Suprapubic skin (tissue), 4 donors: ENCODE data around the gene TMEM52. TPM values are rescaled to one million over a fixed set of nuclear protein-coding genes. Genes with fewer than 3 reads are reported as not detected.
A peak's percentile ranks its signal among the peaks of the same experiment; 100 is the strongest.

Source experiments
- DNase-seq, 2 donors: peaks; one replicate each; pipeline ENCODE4 v3.0.0-alpha.2; 2019; ENCODE audit warnings: low spot score in 2 of 2
- H3K27ac ChIP-seq: fragments of 200-600 bp; sonication (generic); one replicate; pipeline ENCODE4 v1.5.1; 2019
- H3K27me3 ChIP-seq: fragments of 200-600 bp; sonication (generic); one replicate; pipeline ENCODE4 v1.5.1; 2019
- H3K36me3 ChIP-seq: fragments of 200-600 bp; sonication (generic); one replicate; pipeline ENCODE4 v1.5.1; 2019
- H3K4me1 ChIP-seq: fragments of 200-600 bp; sonication (generic); one replicate; pipeline ENCODE4 v1.5.1; 2019
- H3K4me3 ChIP-seq: fragments of 200-600 bp; sonication (generic); one replicate; pipeline ENCODE4 v1.5.1; 2019; ENCODE audit warnings: mild to moderate bottlenecking
- H3K9me3 ChIP-seq: fragments of 200-600 bp; sonication (generic); one replicate; pipeline ENCODE4 v1.5.1; 2019
- EP300 ChIP-seq: sonication (generic); formaldehyde crosslinking; IDR thresholded peaks from one replicate; pipeline ENCODE4 v1.6.1; 2017; ENCODE audit warnings: antibody characterized with exemption
- POLR2A ChIP-seq, 2 donors: fragments of 450-650 bp; IDR thresholded peaks; one replicate each; pipeline ENCODE4 v1.6.1; 2017; ENCODE audit warnings: antibody characterized with exemption in 2 of 2, mild to moderate bottlenecking in 2 of 2, moderate library complexity in 2 of 2
- POLR2AphosphoS5 ChIP-seq, 3 donors: sonication (generic); formaldehyde crosslinking; IDR thresholded peaks; one replicate each; pipeline ENCODE4 v1.6.1; 2017; ENCODE audit warnings: antibody characterized with exemption in 3 of 3
- WGBS: methylation state at CpG from one replicate; pipeline ENCODE4 v1.1.5; 2018; 5-methylcytosine and 5-hydroxymethylcytosine counted together
- total RNA-seq, 4 donors: library from RNA; depleted of rRNA; stranded (reverse); fragments of >200 nt; gene quantifications; one replicate each; pipeline ENCODE4 v1.1.0, GENCODE V29; 2016
- TF ChIP-seq, protein P1 (sequence below), 2 donors: fragments of 200-600 bp in 1 of 2; fragments of 450-650 bp in 1 of 2; sonication (generic) in 1 of 2; IDR thresholded peaks; one replicate each; pipeline ENCODE4 v1.5.1; 2016 to 2019; ENCODE audit warnings: antibody characterized with exemption in 2 of 2, mild to moderate bottlenecking in 1 of 2, moderate library complexity in 1 of 2

TMEM52 gene
- total RNA-seq, 4 donors from 2014 or later = 2.2 to 6.0 (median 4.5) TPM

DNA sequence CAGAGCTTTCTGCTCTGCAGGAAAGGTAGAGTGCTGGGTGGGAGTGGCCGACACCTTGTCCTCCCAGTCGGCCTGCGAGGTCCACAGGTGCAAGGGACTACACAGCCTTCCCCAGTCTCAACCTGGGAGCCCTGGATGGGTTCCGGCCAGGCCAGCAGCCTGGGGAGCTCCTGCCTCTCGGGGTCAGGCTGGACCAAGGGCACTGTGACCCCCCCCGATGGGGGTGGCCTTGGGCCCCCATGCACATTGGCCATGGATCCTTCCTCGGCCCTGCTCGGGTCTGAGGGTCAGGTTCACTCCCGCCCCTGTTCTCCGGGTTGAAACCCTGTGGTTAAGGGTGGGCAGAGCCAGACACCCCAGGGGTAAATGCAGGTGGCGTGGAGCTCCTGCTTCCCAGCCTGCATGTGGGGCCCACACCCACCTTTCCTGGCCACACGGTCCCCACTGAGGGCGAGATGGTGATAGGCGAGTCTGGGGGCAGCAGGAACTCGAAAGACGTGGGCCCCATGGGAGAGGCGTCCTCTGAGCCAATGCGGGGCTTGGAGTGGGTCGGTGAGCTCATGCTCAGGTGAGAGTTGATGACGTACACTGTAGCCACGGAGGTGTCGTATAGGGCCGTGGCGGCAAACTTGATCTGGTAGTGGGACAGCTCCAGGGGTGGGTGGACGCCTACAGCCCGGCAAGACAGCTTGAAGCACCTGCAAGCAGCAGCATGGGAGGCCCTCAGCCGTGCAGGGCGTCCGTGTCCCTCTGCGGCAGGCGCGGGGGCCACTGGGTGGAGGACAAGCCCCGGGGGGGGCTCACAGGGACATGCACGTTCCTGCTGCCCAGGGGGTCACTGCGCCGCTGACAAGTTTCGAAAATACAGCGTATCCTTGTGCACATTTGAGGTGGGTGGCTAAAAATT, 10.8 kb upstream of the TMEM52 start:
- peak in 1 of 2 donors; percentile 49 for DNase-seq
- 89% methylated on average over 28 of the region's 38 CpGs for WGBS
- no peak overlapping the region for H3K4me3 ChIP-seq

DNA sequence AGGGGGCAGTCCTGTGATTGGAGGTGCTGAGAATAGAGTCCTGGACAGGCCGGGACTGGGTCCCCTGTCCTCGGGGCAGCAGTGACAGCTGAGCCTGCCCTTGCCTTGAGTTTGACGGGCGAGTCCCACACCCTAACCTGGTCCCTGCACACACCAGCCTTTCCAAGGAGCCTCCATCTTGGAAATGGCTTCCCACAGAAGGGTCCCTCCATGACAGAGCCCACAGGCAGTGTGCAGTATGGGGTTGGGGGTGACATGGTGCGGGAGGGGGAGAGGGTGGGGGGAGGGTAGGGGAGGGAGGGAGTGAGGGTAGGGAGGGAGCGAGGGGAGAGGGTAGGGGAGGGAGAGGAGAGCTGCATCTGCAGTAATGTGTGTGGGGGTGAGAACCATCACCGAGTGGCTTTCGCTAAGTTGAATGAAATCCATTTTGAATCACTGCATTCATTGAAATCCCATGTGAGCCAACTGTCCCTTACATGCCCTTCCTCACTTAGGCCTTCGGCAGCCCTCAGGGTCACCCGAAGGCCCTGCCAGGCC, 10.1 kb upstream of the TMEM52 start:
- Histone ChIP-seq H3K27ac (no peak overlapping the region), H3K27me3 (no peaks in the 10 kb centered on the region), H3K4me3 (no peak overlapping the region), H3K36me3 (no peaks in the 10 kb centered on the region), H3K9me3 (no peaks in the 10 kb centered on the region), H3K4me1 (peaks cover 7% of the 10 kb centered on the region)
- 79% methylated on average over 5 of the region's 10 CpGs for WGBS
- TF ChIP-seq POLR2AphosphoS5 (IDR thresholded peaks at IDR 0.05) = no peak
- no peak for TF ChIP-seq POLR2A (IDR thresholded peaks at IDR 0.05)
- no peak for TF ChIP-seq EP300
- TF ChIP-seq, protein P1, sequence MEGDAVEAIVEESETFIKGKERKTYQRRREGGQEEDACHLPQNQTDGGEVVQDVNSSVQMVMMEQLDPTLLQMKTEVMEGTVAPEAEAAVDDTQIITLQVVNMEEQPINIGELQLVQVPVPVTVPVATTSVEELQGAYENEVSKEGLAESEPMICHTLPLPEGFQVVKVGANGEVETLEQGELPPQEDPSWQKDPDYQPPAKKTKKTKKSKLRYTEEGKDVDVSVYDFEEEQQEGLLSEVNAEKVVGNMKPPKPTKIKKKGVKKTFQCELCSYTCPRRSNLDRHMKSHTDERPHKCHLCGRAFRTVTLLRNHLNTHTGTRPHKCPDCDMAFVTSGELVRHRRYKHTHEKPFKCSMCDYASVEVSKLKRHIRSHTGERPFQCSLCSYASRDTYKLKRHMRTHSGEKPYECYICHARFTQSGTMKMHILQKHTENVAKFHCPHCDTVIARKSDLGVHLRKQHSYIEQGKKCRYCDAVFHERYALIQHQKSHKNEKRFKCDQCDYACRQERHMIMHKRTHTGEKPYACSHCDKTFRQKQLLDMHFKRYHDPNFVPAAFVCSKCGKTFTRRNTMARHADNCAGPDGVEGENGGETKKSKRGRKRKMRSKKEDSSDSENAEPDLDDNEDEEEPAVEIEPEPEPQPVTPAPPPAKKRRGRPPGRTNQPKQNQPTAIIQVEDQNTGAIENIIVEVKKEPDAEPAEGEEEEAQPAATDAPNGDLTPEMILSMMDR (IDR thresholded peaks at IDR 0.05) = no peak
- no peak for DNase-seq

More for the DNA sequence above, 10.8 kb upstream of the TMEM52 start:
- TF ChIP-seq POLR2AphosphoS5 (IDR thresholded peaks at IDR 0.05) = no peak
- no peak for TF ChIP-seq POLR2A (IDR thresholded peaks at IDR 0.05)
- Histone ChIP-seq H3K27me3 (no peaks in the 10 kb centered on the region), H3K27ac (no peak overlapping the region), H3K4me1 (peaks cover 7% of the 10 kb centered on the region), H3K36me3 (no peaks in the 10 kb centered on the region), H3K9me3 (no peaks in the 10 kb centered on the region)

DNA sequence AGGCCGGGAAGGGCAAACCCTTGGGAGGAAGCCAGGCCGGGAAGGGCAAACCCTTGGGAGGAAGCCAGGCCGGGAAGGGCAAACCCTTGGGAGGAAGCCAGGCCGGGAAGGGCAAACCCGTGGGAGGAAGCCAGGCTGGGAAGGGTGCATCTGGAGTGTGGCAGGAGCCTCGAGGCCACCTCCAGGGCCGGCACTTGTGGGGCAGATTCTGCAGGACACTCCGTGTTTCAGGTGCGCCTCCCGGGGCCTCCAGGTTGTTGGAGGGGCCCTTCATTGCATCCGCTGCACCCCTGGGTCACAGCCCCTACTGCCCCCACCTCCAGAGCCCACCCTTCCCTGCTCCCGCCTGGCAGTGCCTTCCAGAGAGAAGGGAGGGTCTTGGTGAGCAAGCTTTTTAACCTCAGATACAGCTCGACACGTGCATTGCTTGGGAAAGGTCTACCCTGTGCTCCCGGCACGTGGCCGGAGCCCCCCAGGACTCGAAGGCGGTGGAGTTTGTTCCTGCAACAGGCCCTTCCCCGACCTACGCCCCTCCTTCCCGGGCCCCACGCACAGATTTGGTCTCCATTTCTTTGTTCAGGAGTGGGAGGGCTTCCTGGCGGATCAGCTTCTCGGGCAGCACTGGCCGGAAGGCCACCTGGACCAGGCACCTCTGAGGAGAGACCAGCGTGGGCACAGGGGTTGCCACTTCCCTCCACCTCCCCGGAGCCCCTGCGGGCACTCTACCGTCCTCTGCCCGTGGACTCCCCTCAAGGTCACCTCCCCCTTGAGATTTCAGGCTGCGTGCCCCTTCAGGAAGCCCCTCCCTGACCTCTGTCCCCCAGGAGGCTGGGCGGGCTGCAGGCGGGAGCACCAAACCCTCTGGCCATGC, 9.4 kb upstream of the TMEM52 start:
- Histone ChIP-seq H3K27me3 (no peaks in the 10 kb centered on the region), H3K9me3 (no peaks in the 10 kb centered on the region), H3K36me3 (no peaks in the 10 kb centered on the region), H3K4me3 (no peak overlapping the region), H3K4me1 (peaks cover 11% of the 10 kb centered on the region), H3K27ac (no peak overlapping the region)
- TF ChIP-seq POLR2A (IDR thresholded peaks at IDR 0.05) (no peak), EP300 (no peak), POLR2AphosphoS5 (IDR thresholded peaks at IDR 0.05) (no peak)
- TF ChIP-seq, protein P1 (IDR thresholded peaks at IDR 0.05) = no peak
- 57% methylated on average over 19 of the region's 34 CpGs for WGBS
- peak in 1 of 2 donors; percentile 32 for DNase-seq

DNA sequence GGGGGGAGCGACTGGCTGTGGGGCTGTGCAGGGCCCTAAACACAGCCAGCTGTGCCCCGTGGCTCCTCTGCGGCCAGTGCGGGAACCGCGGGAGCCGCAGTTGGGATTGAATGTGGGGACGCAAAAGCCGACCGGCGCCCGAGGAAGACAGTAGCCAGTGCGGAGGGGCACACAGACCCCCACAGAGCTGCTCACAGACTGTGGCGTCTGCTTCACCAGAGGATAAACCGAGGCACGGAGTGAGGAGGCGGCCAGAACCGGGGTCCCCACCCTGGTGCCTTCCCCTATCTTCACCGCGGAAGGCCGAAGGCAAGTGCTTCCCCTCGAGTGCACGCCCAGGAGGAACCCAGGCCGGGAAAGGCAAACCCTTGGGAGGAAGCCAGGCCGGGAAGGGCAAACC, 8.7 kb upstream of the TMEM52 start:
- Histone ChIP-seq H3K36me3 (no peaks in the 10 kb centered on the region), H3K9me3 (no peaks in the 10 kb centered on the region), H3K27me3 (no peaks in the 10 kb centered on the region), H3K4me1 (peaks cover 11% of the 10 kb centered on the region), H3K27ac (no peak overlapping the region), H3K4me3 (no peak overlapping the region)
- TF ChIP-seq POLR2AphosphoS5 (IDR thresholded peaks at IDR 0.05) (no peak), POLR2A (IDR thresholded peaks at IDR 0.05) (no peak), EP300 (no peak)
- TF ChIP-seq, protein P1 (IDR thresholded peaks at IDR 0.05) = no peak
- WGBS = 75% methylated on average over 24 of the region's 25 CpGs
- no peak for DNase-seq

DNA sequence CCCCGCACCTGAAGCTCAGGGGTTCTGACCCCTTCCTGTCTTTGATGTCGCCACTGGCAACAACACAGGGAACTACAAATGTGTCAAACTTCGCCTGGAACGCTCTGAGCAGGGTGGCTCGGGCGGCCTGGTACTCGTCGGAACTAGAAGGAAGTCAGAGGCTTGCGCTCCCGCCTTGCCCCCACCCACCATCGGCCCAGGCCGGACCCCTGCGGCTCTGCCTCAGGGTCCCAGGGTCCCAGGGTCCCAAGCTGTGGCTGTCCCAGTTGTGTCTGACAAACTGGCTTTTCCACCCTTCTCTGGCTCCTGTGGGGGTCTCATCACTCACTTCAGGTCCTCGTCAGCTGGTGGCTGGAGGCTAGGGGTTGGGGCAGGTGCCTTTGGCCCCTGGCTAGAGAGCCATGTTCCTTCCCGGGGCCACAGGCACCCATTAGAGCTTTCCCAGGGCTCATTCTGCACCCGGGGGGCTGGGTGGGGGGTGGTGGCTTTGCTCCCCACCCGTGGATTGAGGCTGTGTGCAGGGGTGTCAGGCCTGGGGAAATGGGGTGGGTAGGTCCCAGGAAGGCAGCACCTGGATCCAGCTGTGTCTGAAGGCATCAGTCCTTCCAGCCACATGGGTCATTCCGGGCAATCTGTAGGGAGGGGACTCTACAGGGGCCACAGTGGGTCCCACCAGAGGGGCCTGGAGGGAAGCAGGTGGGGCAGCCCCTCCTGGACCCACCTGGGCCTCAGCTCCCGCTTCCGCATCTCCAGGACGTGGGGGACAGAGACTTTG, 8.0 kb upstream of the TMEM52 start:
- H3K4me1 ChIP-seq = peaks cover 11% of the 10 kb centered on the region
- no peak overlapping the region for H3K4me3 ChIP-seq
- peak in 1 of 2 donors; percentile 57 for DNase-seq
- H3K9me3 ChIP-seq = no peaks in the 10 kb centered on the region
- 67% methylated on average over 16 of the region's 21 CpGs for WGBS
- H3K27ac ChIP-seq = no peak overlapping the region
- no peaks in the 10 kb centered on the region for H3K27me3 ChIP-seq
- no peaks in the 10 kb centered on the region for H3K36me3 ChIP-seq
- TF ChIP-seq, protein P1 (IDR thresholded peaks at IDR 0.05) = no peak
- no peak for TF ChIP-seq POLR2A (IDR thresholded peaks at IDR 0.05)
- TF ChIP-seq POLR2AphosphoS5 (IDR thresholded peaks at IDR 0.05) = no peak
- no peak for TF ChIP-seq EP300
